Lower leg skin (tissue), 4 donors: ENCODE data around the gene SMIM23. TPM values are rescaled to one million over a fixed set of nuclear protein-coding genes. Genes with fewer than 3 reads are reported as not detected.

Source experiments
- DNase-seq, 2 donors: peaks; one replicate each; pipeline ENCODE4 v3.0.0-alpha.2; 2019; ENCODE audit warnings: low spot score in 2 of 2
- H3K4me3 ChIP-seq: fragments of 200-600 bp; sonication (generic); 2 replicates; pipeline ENCODE4 v1.5.1; 2017; ENCODE audit warnings: mild to moderate bottlenecking, low read depth; ENCODE audit not compliant: poor library complexity, severe bottlenecking
- POLR2A ChIP-seq, 2 donors: fragments of 450-650 bp; IDR thresholded peaks; one replicate each; pipeline ENCODE4 v1.6.1; 2016 to 2017; ENCODE audit warnings: antibody characterized with exemption in 2 of 2, mild to moderate bottlenecking in 1 of 2, moderate library complexity in 1 of 2
- WGBS, 2 donors: methylation state at CpG; one replicate each; pipeline ENCODE4 v1.1.5; 2018; 5-methylcytosine and 5-hydroxymethylcytosine counted together
- intact Hi-C: fragments of 100-400 bp; cut with DNase I; formaldehyde crosslinking; loops from one replicate; pipeline ENCODE4 v1.15.0; 2023; ENCODE audit warnings: low total_unique reads
- total RNA-seq, 4 donors: library from RNA; depleted of rRNA; stranded (reverse); fragments of >200 nt; gene quantifications; one replicate each; pipeline ENCODE4 v1.1.0, GENCODE V29; 2016
- TF ChIP-seq, protein P1 (sequence below), 3 donors: fragments of 450-650 bp; IDR thresholded peaks; one replicate each; pipeline ENCODE4 v1.5.1; 2016; ENCODE audit warnings: antibody characterized with exemption in 3 of 3, mild to moderate bottlenecking in 3 of 3, moderate library complexity in 2 of 3

The SMIM23 gene
- total RNA-seq, 4 donors from 2014 or later = not detected

- WGBS, 2 donors = 36 to 40% methylated on average over 11 of the region's 11 CpGs
- intact Hi-C loops = no loop called here
- no peak for TF ChIP-seq POLR2A (IDR thresholded peaks at IDR 0.05)
- TF ChIP-seq, protein P1, sequence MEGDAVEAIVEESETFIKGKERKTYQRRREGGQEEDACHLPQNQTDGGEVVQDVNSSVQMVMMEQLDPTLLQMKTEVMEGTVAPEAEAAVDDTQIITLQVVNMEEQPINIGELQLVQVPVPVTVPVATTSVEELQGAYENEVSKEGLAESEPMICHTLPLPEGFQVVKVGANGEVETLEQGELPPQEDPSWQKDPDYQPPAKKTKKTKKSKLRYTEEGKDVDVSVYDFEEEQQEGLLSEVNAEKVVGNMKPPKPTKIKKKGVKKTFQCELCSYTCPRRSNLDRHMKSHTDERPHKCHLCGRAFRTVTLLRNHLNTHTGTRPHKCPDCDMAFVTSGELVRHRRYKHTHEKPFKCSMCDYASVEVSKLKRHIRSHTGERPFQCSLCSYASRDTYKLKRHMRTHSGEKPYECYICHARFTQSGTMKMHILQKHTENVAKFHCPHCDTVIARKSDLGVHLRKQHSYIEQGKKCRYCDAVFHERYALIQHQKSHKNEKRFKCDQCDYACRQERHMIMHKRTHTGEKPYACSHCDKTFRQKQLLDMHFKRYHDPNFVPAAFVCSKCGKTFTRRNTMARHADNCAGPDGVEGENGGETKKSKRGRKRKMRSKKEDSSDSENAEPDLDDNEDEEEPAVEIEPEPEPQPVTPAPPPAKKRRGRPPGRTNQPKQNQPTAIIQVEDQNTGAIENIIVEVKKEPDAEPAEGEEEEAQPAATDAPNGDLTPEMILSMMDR (IDR thresholded peaks at IDR 0.05) = no peak
- DNase-seq = no peak
- H3K4me3 ChIP-seq = no peak overlapping the region
These were observed 23.5 kb upstream of the SMIM23 start for GRCh38 chr5:171762021-171762608.

DNA sequence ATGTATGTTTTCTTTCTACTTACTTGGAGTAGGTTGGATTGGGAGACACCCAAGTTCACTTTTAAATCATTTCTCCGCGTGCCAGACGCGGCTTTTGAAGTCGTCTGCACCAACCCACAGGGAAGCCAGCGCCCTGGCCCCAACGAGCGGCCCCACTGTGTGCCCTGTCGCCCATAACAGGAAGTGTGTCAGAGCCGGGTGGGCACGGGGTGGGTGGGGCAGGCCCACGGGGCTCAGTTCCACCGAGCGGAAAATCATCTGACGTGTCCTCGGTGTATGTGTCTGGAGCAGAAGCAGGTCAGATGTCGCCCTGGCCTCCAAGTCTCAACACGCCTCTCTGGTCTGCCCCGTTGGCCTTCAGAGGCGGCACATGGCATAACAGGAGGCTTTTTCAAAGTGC, 22.7 kb upstream of the SMIM23 start:
- intact Hi-C loops = no loop called here
- DNase-seq = no peak
- WGBS, 2 donors = 31 to 44% methylated on average over 19 to 20 of the region's 20 CpGs
- H3K4me3 ChIP-seq = no peak overlapping the region
- no peak for TF ChIP-seq POLR2A (IDR thresholded peaks at IDR 0.05)
- TF ChIP-seq, protein P1 (IDR thresholded peaks at IDR 0.05) = no peak

GRCh38 chr5:171764265-171764664, 21.4 kb upstream of the SMIM23 start:
- no peak for DNase-seq
- intact Hi-C loops = no loop called here
- WGBS, 2 donors = 90 to 94% methylated on average over 8 of the region's 8 CpGs
- TF ChIP-seq, protein P1 (IDR thresholded peaks at IDR 0.05) = no peak
- TF ChIP-seq POLR2A (IDR thresholded peaks at IDR 0.05) = no peak
- no peak overlapping the region for H3K4me3 ChIP-seq

GRCh38 chr5:171766875-171767274, 18.7 kb upstream of the SMIM23 start:
- H3K4me3 ChIP-seq = no peak overlapping the region
- WGBS, 2 donors = 74 to 78% methylated on average over 2 of the region's 2 CpGs
- no peak for DNase-seq
- TF ChIP-seq, protein P1 (IDR thresholded peaks at IDR 0.05) = no peak
- intact Hi-C loops = no loop called here

GRCh38 chr5:171770153-171770552, 15.5 kb upstream of the SMIM23 start:
- 55 to 68% methylated on average over 4 of the region's 4 CpGs for WGBS, 2 donors
- DNase-seq = no peak
- no peak overlapping the region for H3K4me3 ChIP-seq
- intact Hi-C loops = no loop called here
- no peak for TF ChIP-seq POLR2A (IDR thresholded peaks at IDR 0.05)
- TF ChIP-seq, protein P1 (IDR thresholded peaks at IDR 0.05) = no peak

DNA sequence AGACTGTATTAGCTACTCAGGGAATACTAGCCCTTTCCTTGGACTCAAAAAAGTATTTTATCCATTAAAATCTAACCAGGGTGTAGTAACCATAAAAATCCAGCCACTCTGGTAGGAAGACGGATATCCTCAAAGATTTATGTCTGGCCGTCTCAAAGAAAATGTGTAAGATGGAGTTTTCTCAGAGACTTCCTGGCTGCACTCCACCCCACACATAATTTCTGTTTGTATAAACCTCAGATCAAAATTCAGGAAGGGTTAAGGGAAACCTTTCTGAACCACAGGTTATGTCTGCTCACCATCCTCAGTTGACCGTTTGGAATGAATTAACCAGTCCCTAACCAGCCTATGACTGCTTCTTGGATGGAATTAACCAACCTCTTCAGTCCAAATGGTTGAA, 13.8 kb upstream of the SMIM23 start:
- H3K4me3 ChIP-seq = no peak overlapping the region
- no peak for TF ChIP-seq POLR2A (IDR thresholded peaks at IDR 0.05)
- TF ChIP-seq, protein P1 (IDR thresholded peaks at IDR 0.05) = no peak
- 56 to 57% methylated on average over 3 of the region's 3 CpGs for WGBS, 2 donors
- DNase-seq = no peak
- intact Hi-C loops = no loop called here
